ENCODE measurements around the gene SLC38A8. TPM values are rescaled to one million over a fixed set of nuclear protein-coding genes. Genes with fewer than 3 reads are reported as not detected.

Gene SLC38A8
- total and polyA plus RNA-seq, 2 donors (not counting 1 experiment from before 2014, with no cell fraction given): not detected

DNA sequence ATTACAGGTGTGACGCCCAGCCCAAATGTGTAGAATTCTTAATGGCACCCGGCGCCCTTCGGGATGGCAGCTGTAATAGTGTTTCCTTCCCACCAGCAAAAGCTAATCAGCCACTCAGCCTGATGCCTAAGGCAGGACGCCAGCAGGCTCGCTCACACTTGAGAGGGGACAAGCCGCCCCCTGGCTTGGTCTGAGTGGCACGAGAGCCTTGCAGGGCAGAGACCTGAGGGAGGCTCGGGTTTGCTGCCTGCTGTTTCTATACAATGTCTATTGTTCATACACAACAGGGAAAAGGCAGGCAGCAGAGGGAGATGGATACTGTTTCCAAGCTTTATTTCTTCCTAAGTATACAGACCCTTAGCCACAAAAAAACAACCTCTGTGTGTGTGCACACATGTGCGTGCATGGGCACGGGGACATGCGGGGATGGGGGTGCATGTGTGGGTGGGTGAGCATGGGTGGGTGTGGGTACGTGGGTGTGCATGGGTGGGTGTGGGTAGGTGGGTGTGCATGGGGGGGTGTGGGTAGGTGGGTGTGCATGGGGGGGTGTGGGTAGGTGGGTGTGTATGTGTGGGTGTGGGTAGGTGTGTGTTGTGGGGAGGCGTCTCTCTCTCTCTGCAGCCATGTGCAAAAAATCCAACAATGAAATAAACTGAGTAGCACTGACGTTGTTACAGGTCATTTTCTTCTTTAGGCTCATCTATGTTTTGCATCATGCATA lies 10.0 kb downstream of the SLC38A8 start:
- Mint-ChIP-seq H3K27ac (no peak overlapping the region), H3K4me1 (peaks cover 7% of the 10 kb centered on the region), H3K27me3 (peaks cover 31% of the 10 kb centered on the region), H3K4me3 (no peak overlapping the region), H3K9me3 (ENCODE audit: insufficient read depth) (peaks cover 3% of the 10 kb centered on the region)
- no peaks in the 10 kb centered on the region for H4K20me1 ChIP-seq (ENCODE audit: control insufficient read depth, insufficient read depth, low read length, poor library complexity, severe bottlenecking)
- ChIA-PET POLR2A (no interaction called here), CTCF (no interaction called here)
- no peak overlapping the region for H3K4me2 ChIP-seq (replicated peaks; ENCODE audit: low read depth, low read length, poor library complexity, severe bottlenecking)
- intact Hi-C loops (cut with micrococcal nuclease): no loop called here
- H3K9ac ChIP-seq (ENCODE audit: low read length): no peak overlapping the region
- H3K79me2 ChIP-seq (ENCODE audit: control insufficient read depth, insufficient read depth, low read length): no peaks in the 10 kb centered on the region
- peaks cover 0 to 13% (median 0%) of the 10 kb centered on the region in 3 donors for H3K9me3 ChIP-seq (ENCODE audit: control extremely low read depth in 1 of 3, control insufficient read depth in 2 of 3, insufficient read depth in 1 of 3, low read length in 2 of 3)
- no peak overlapping the region for H2AFZ ChIP-seq (ENCODE audit: insufficient read depth, low read depth, low read length, poor library complexity, severe bottlenecking)
- ATAC-seq (ENCODE audit: low read depth) (no peak), DNase-seq (no peak)
- no peak overlapping the region for H3K4me3 ChIP-seq (ENCODE audit: control extremely low read depth in 1 of 5, extremely low read depth in 1 of 5, insufficient read depth in 1 of 5, low read depth in 2 of 5, low read length in 4 of 5)
- H3K27me3 ChIP-seq (replicated peaks in 1 of 4; ENCODE audit: control extremely low read depth in 1 of 4, control insufficient read depth in 3 of 4, insufficient read depth in 4 of 4, low read length in 3 of 4): peaks cover 0 to 9% (median 3%) of the 10 kb centered on the region in 4 experiments
- H3K4me1 ChIP-seq (ENCODE audit: control insufficient read depth in 2 of 2, insufficient read depth in 2 of 2, low read length in 2 of 2): peaks cover 0 to 4% of the 10 kb centered on the region in 2 donors
- H3K36me3 ChIP-seq (replicated peaks in 1 of 2; ENCODE audit: control extremely low read depth in 1 of 2, control insufficient read depth in 1 of 2, extremely low read depth in 1 of 2, insufficient read depth in 2 of 2, low read length in 1 of 2): no peaks in the 10 kb centered on the region
- no peak for TF ChIP-seq EZH2 (IDR thresholded peaks at IDR 0.05; ENCODE audit: borderline replicate concordance, insufficient read depth, low read depth, low read length, poor library complexity, severe bottlenecking)
- TF ChIP-seq, protein P1, sequence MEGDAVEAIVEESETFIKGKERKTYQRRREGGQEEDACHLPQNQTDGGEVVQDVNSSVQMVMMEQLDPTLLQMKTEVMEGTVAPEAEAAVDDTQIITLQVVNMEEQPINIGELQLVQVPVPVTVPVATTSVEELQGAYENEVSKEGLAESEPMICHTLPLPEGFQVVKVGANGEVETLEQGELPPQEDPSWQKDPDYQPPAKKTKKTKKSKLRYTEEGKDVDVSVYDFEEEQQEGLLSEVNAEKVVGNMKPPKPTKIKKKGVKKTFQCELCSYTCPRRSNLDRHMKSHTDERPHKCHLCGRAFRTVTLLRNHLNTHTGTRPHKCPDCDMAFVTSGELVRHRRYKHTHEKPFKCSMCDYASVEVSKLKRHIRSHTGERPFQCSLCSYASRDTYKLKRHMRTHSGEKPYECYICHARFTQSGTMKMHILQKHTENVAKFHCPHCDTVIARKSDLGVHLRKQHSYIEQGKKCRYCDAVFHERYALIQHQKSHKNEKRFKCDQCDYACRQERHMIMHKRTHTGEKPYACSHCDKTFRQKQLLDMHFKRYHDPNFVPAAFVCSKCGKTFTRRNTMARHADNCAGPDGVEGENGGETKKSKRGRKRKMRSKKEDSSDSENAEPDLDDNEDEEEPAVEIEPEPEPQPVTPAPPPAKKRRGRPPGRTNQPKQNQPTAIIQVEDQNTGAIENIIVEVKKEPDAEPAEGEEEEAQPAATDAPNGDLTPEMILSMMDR (IDR thresholded peaks at IDR 0.05): no peak
- H3K27ac ChIP-seq (ENCODE audit: low read length in 2 of 2): no peak overlapping the region
- WGBS (ENCODE audit: insufficient coverage): 72% methylated on average over 7 of the region's 15 CpGs

DNA sequence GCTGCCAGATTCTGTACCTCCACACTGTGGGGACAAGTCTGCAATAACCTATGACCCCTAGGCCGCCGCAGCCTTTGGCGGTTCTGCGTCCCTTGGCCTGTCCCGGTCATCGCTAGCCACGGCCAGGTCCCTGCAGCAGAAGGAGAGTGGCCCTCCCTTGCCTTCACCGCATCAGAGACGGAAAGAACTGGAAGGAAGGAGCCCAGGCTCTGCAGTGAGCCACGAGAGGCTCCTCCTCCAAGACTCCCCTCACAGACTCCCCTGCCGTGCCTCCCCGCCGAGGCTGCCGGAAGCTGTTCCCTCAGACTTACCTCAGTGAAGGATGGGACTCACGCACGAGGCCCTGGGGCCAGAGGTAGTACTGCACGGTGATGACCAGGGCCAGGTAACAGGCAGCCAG lies 11.0 kb downstream of the SLC38A8 start:
- Mint-ChIP-seq H3K4me3 (no peak overlapping the region), H3K27me3 (peaks cover 36% of the 10 kb centered on the region), H3K27ac (no peak overlapping the region), H3K9me3 (ENCODE audit: insufficient read depth) (peaks cover 3% of the 10 kb centered on the region), H3K4me1 (peaks cover 7% of the 10 kb centered on the region)
- ChIA-PET POLR2A (no interaction called here), CTCF (no interaction called here)
- peaks cover 0 to 9% (median 3%) of the 10 kb centered on the region in 4 experiments for H3K27me3 ChIP-seq (replicated peaks in 1 of 4; ENCODE audit: control extremely low read depth in 1 of 4, control insufficient read depth in 3 of 4, insufficient read depth in 4 of 4, low read length in 3 of 4)
- peaks cover 0 to 7% (median 0%) of the 10 kb centered on the region in 3 donors for H3K9me3 ChIP-seq (ENCODE audit: control extremely low read depth in 1 of 3, control insufficient read depth in 2 of 3, insufficient read depth in 1 of 3, low read length in 2 of 3)
- WGBS (ENCODE audit: insufficient coverage): 81% methylated on average over 17 of the region's 17 CpGs
- no peak overlapping the region for H2AFZ ChIP-seq (ENCODE audit: insufficient read depth, low read depth, low read length, poor library complexity, severe bottlenecking)
- H3K4me1 ChIP-seq (ENCODE audit: control insufficient read depth in 2 of 2, insufficient read depth in 2 of 2, low read length in 2 of 2): peaks cover 0 to 4% of the 10 kb centered on the region in 2 donors
- H3K36me3 ChIP-seq (replicated peaks in 1 of 2; ENCODE audit: control extremely low read depth in 1 of 2, control insufficient read depth in 1 of 2, extremely low read depth in 1 of 2, insufficient read depth in 2 of 2, low read length in 1 of 2): no peaks in the 10 kb centered on the region
- no peaks in the 10 kb centered on the region for H3K79me2 ChIP-seq (ENCODE audit: control insufficient read depth, insufficient read depth, low read length)
- DNase-seq (no peak), ATAC-seq (ENCODE audit: low read depth) (no peak)
- no peaks in the 10 kb centered on the region for H4K20me1 ChIP-seq (ENCODE audit: control insufficient read depth, insufficient read depth, low read length, poor library complexity, severe bottlenecking)
- H3K4me2 ChIP-seq (replicated peaks; ENCODE audit: low read depth, low read length, poor library complexity, severe bottlenecking): no peak overlapping the region
- intact Hi-C loops (cut with micrococcal nuclease): no loop called here
- TF ChIP-seq, protein P1 (IDR thresholded peaks at IDR 0.05): no peak
- no peak for TF ChIP-seq EZH2 (IDR thresholded peaks at IDR 0.05; ENCODE audit: borderline replicate concordance, insufficient read depth, low read depth, low read length, poor library complexity, severe bottlenecking)
- no peak overlapping the region for H3K4me3 ChIP-seq (ENCODE audit: control extremely low read depth in 1 of 5, extremely low read depth in 1 of 5, insufficient read depth in 1 of 5, low read depth in 2 of 5, low read length in 4 of 5)
- H3K27ac ChIP-seq (ENCODE audit: low read length in 2 of 2): no peak overlapping the region
- no peak overlapping the region for H3K9ac ChIP-seq (ENCODE audit: low read length)
